Naive B cell (primary cell): Measurements from ENCODE around the gene ZPBP2. TPM values are rescaled to one million over a fixed set of nuclear protein-coding genes. Genes with fewer than 3 reads are reported as not detected.
"Not testable (repeated sequence)": the region's sequence is repeated elsewhere in the genome, so short reads cannot be mapped to it uniquely, and the experiment has no call there.

Experiments
- ATAC-seq, 2 donors: fragments of 150-1000 bp; cut with Tn5 transposase; 2 replicates each; pipeline ENCODE4 v1.10.0; 2021; ENCODE audit warnings: low read depth in 2 of 2, mild to moderate bottlenecking in 2 of 2, moderate library complexity in 2 of 2
- DNase-seq: peaks from one replicate; pipeline ENCODE4 v3.0.0; 2022
- H3K27ac Mint-ChIP-seq, 6 donors: one replicate each; pipeline ENCODE4 v1.8.0; 2020 to 2022; ENCODE audit warnings: mild to moderate bottlenecking in 6 of 6, mixed read lengths in 6 of 6, moderate library complexity in 5 of 6, inconsistent platforms in 2 of 6
- H3K27me3 Mint-ChIP-seq, 3 donors: one replicate each; pipeline ENCODE4 v1.8.0; 2021 to 2022; ENCODE audit warnings: mixed read lengths in 3 of 3, mild to moderate bottlenecking in 1 of 3
- H3K36me3 Mint-ChIP-seq, 2 donors: one replicate each; pipeline ENCODE4 v1.8.0; 2020 to 2022; ENCODE audit warnings: mixed read lengths in 2 of 2, inconsistent platforms in 1 of 2, mild to moderate bottlenecking in 1 of 2
- H3K4me1 Mint-ChIP-seq, 3 donors: one replicate each; pipeline ENCODE4 v1.8.0; 2020 to 2022; ENCODE audit warnings: mixed read lengths in 3 of 3, inconsistent platforms in 1 of 3, mild to moderate bottlenecking in 1 of 3, moderate library complexity in 1 of 3
- H3K4me3 Mint-ChIP-seq, 8 donors: one replicate each; pipeline ENCODE4 v1.8.0; 2020 to 2022; ENCODE audit warnings: mild to moderate bottlenecking in 8 of 8, mixed read lengths in 8 of 8, moderate library complexity in 8 of 8, inconsistent platforms in 2 of 8
- H3K9me3 Mint-ChIP-seq, 7 donors: one replicate each; pipeline ENCODE4 v1.8.0; 2020 to 2022; ENCODE audit warnings: mixed read lengths in 7 of 7, mild to moderate bottlenecking in 5 of 7, inconsistent platforms in 2 of 7, moderate library complexity in 1 of 7
- polyA plus RNA-seq, 6 donors: library from polyadenylated mRNA; unstranded; fragments of 300-500 nt; fragmentation: Illumina TruSeq; gene quantifications; one replicate each; pipeline ENCODE4 v1.2.3, GENCODE V29; 2021; ENCODE audit warnings: low read depth in 6 of 6

The ZPBP2 gene
- polyA plus RNA-seq, 6 donors from 2014 or later: 0.16 to 0.80 (median 0.38) TPM; not detected in 1

GRCh38 chr17:39838057-39838456 is 29.9 kb upstream of the ZPBP2 start:
- Mint-ChIP-seq H3K36me3 (peaks cover 55 to 63% of the 10 kb centered on the region in 2 donors), H3K4me1 (peaks cover 67 to 80% (median 75%) of the 10 kb centered on the region in 3 donors), H3K27me3 (no peaks in the 10 kb centered on the region), H3K27ac (peak overlapping the region in 3 of 6 donors; percentile 26 to 83 (median 78)), H3K9me3 (peaks cover 5 to 25% (median 13%) of the 10 kb centered on the region in 7 donors), H3K4me3 (peak overlapping the region in 1 of 8 donors; percentile 30)
- ATAC-seq: no peak
- no peak for DNase-seq

DNA sequence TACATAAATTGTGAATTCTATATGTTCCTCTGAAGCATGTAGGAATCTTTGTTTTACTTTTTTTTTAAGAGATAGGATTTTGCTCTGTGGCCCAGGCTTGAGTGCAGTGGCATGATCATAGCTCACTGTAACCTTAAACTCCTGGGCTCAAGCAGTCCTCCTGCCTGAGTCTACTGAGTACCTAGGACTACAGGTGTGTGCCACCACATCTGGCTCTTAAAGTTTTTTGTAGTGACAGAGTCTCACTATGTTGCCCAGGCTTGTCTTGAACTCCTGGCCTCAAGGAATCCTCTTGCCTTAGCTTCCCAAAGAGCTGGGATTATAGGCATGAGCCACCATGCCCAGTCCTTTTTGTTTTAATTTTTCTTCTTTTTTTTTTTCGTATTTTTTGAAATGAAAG is 29.2 kb upstream of the ZPBP2 start:
- ATAC-seq (no peak), DNase-seq (no peak)
- H3K27me3 Mint-ChIP-seq: no peaks in the 10 kb centered on the region
- peaks cover 5 to 25% (median 13%) of the 10 kb centered on the region in 7 donors for H3K9me3 Mint-ChIP-seq
- H3K4me1 Mint-ChIP-seq: peaks cover 70 to 85% (median 76%) of the 10 kb centered on the region in 3 donors
- H3K4me3 Mint-ChIP-seq: no peak overlapping the region
- peaks cover 59 to 69% of the 10 kb centered on the region in 2 donors for H3K36me3 Mint-ChIP-seq
- peak overlapping the region in 5 of 6 donors; percentile 61 to 89 (median 83) for H3K27ac Mint-ChIP-seq

- peak overlapping the region in 4 of 8 donors; percentile 1 to 58 (median 25) for H3K4me3 Mint-ChIP-seq
- no peak for ATAC-seq
- H3K27me3 Mint-ChIP-seq: no peaks in the 10 kb centered on the region
- H3K36me3 Mint-ChIP-seq: peaks cover 51 to 63% of the 10 kb centered on the region in 2 donors
- peaks cover 61 to 84% (median 73%) of the 10 kb centered on the region in 3 donors for H3K4me1 Mint-ChIP-seq
- no peak for DNase-seq
- peaks cover 5 to 22% (median 10%) of the 10 kb centered on the region in 7 donors for H3K9me3 Mint-ChIP-seq
- H3K27ac Mint-ChIP-seq: peak overlapping the region in 5 of 6 donors; percentile 67 to 93 (median 87)
Measured at GRCh38 chr17:39841134-39841683, 26.8 kb upstream of the ZPBP2 start.

DNA sequence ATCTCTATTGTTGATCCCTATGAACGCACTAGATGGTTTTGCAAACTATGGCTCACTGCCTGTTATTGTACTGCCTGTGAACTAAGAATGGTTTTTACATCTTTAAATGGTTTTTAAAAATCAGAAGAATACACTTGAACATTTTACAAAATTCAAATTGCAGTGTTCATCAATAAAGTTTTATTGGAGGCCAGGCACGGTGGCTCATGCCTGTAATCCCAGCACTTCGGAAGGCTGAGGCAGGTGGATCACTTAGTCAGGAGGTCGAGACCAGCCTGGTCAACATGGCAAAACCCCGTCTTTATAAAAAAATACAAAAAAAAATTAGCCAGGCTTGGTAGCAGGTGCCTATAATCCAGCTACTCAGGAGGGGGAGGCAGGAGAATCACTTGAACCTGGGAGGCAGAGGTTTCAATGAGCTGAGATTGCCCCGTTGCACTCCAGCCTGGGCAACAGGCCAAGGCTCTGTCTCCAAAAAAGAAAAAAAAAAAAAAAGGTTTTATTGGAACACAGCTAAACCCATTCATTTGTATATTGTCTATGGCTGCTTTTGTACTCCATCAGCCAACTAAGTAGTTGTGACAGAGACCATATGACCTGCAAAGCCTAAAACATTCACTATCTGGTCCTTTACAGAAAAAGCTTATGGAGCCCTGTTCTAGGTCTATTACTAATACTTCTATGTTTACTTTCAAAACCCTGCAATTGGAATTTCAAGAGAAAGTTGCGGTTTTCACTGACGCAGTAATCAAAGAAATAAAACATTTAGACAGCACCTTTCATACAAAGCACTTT is 22.8 kb upstream of the ZPBP2 start:
- no peak for DNase-seq
- peak overlapping the region in 5 of 8 donors; percentile 2 to 45 (median 10) for H3K4me3 Mint-ChIP-seq
- H3K36me3 Mint-ChIP-seq: peaks cover 24 to 45% of the 10 kb centered on the region in 2 donors
- H3K9me3 Mint-ChIP-seq: peaks cover 0 to 4% (median 0%) of the 10 kb centered on the region in 7 donors
- H3K27ac Mint-ChIP-seq: peak overlapping the region in 5 of 6 donors; percentile 58 to 96 (median 87)
- H3K4me1 Mint-ChIP-seq: peaks cover 63 to 92% (median 80%) of the 10 kb centered on the region in 3 donors
- no peak for ATAC-seq
- no peaks in the 10 kb centered on the region for H3K27me3 Mint-ChIP-seq

DNA sequence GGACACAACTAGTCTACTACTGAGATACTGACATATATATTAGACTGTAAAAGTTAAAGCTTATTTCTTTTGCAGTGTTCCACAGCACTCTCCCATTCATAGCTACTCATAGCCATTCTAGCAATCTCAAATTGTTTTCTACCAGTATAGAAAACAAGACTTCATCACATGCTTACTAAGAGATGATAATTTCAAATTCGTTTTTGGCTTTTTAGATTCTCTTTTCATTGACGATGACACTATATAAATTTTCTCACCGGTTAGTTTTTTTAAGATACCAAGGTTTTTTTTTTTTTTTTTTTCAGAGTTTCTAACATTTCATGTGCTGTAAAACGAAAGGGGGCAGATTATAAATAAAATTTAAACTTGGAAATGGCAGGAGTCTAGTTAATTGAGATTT is 21.8 kb upstream of the ZPBP2 start:
- no peak for DNase-seq
- peaks cover 57 to 85% (median 73%) of the 10 kb centered on the region in 3 donors for H3K4me1 Mint-ChIP-seq
- peaks cover 15 to 37% of the 10 kb centered on the region in 2 donors for H3K36me3 Mint-ChIP-seq
- H3K27ac Mint-ChIP-seq: peak overlapping the region; percentile 35 to 93 (median 64)
- H3K9me3 Mint-ChIP-seq: no peaks in the 10 kb centered on the region
- ATAC-seq: no peak
- peak overlapping the region in 1 of 8 donors; percentile 26 for H3K4me3 Mint-ChIP-seq
- no peaks in the 10 kb centered on the region for H3K27me3 Mint-ChIP-seq

GRCh38 chr17:39848600-39848999 is 19.4 kb upstream of the ZPBP2 start:
- H3K36me3 Mint-ChIP-seq: peaks cover 0 to 22% of the 10 kb centered on the region in 2 donors
- H3K27me3 Mint-ChIP-seq: no peaks in the 10 kb centered on the region
- peak overlapping the region; percentile 38 to 92 (median 63) for H3K27ac Mint-ChIP-seq
- DNase-seq (no peak), ATAC-seq (peak; percentile 85 to 86)
- no peaks in the 10 kb centered on the region for H3K9me3 Mint-ChIP-seq
- H3K4me1 Mint-ChIP-seq: peaks cover 54 to 81% (median 75%) of the 10 kb centered on the region in 3 donors
- H3K4me3 Mint-ChIP-seq: peak overlapping the region; percentile 41 to 83 (median 76)

DNA sequence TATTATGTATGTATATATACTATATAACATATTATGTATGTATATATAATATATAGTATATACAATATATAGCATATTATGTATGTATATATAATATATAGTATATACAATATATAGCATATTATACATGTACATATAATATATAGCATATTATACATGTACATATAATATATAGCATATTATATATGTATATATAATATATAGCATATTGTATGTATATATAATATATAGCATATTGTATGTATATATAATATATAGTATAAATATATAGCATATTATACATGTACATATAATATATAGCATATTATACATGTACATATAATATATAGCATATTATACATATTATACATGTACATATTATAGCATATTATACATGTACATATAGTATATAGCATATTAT is 17.8 kb upstream of the ZPBP2 start:
- not testable (repeated sequence) for H3K27ac Mint-ChIP-seq, H3K9me3 Mint-ChIP-seq, ATAC-seq, DNase-seq, H3K27me3 Mint-ChIP-seq, H3K4me3 Mint-ChIP-seq
- Mint-ChIP-seq H3K4me1 (peaks cover 56 to 81% (median 70%) of the 10 kb centered on the region in 3 donors), H3K36me3 (peaks cover 8 to 13% of the 10 kb centered on the region in 2 donors)

DNA sequence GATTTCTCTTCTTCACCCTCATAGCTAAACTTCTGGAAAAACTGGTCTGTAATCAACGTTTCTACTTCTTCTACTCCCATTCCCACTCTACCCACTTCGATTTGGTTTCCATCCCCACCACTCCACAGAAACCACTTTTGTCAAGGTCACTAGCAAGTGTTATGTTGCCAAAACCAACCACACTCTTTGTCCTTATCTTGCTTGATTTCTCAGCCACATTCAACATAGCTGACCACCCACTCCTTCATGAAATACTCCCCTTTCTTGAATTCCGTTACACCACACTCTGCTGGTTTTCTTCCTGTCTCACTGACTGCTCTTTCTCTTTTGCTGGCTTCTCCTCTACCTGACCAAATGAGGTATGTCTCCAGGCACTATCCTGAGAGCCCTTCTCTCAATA is 15.8 kb upstream of the ZPBP2 start:
- no peak for DNase-seq
- H3K27ac Mint-ChIP-seq: peak overlapping the region; percentile 6 to 87 (median 66)
- no peaks in the 10 kb centered on the region for H3K27me3 Mint-ChIP-seq
- no peaks in the 10 kb centered on the region for H3K9me3 Mint-ChIP-seq
- peak overlapping the region in 7 of 8 donors; percentile 0 to 73 (median 53) for H3K4me3 Mint-ChIP-seq
- H3K36me3 Mint-ChIP-seq: peaks cover 8 to 13% of the 10 kb centered on the region in 2 donors
- H3K4me1 Mint-ChIP-seq: peaks cover 57 to 71% (median 65%) of the 10 kb centered on the region in 3 donors
- ATAC-seq: no peak

GRCh38 chr17:39854909-39855308 is 13.1 kb upstream of the ZPBP2 start:
- peaks cover 45 to 69% (median 45%) of the 10 kb centered on the region in 3 donors for H3K4me1 Mint-ChIP-seq
- H3K27ac Mint-ChIP-seq: peak overlapping the region; percentile 14 to 80 (median 68)
- ATAC-seq (no peak), DNase-seq (no peak)
- no peaks in the 10 kb centered on the region for H3K9me3 Mint-ChIP-seq
- H3K36me3 Mint-ChIP-seq: peaks cover 8% of the 10 kb centered on the region in 2 donors
- H3K27me3 Mint-ChIP-seq: no peaks in the 10 kb centered on the region
- peak overlapping the region in 6 of 8 donors; percentile 5 to 50 (median 30) for H3K4me3 Mint-ChIP-seq

GRCh38 chr17:39855911-39856649 is 11.9 kb upstream of the ZPBP2 start:
- peak overlapping the region in 3 of 6 donors; percentile 2 to 47 (median 30) for H3K27ac Mint-ChIP-seq
- DNase-seq, H3K36me3 Mint-ChIP-seq, H3K9me3 Mint-ChIP-seq, H3K27me3 Mint-ChIP-seq, ATAC-seq: not testable (repeated sequence)
- peak overlapping the region in 2 of 8 donors; percentile 9 to 16 for H3K4me3 Mint-ChIP-seq
- peaks cover 46 to 76% (median 48%) of the 10 kb centered on the region in 3 donors for H3K4me1 Mint-ChIP-seq

- H3K27ac Mint-ChIP-seq: peak overlapping the region; percentile 88 to 98 (median 94)
- no peak for DNase-seq
- peaks cover 34 to 47% (median 38%) of the 10 kb centered on the region in 3 donors for H3K4me1 Mint-ChIP-seq
Measured at GRCh38 chr17:39861235-39861634, 6.8 kb upstream of the ZPBP2 start.

GRCh38 chr17:39863244-39863917 is 4.6 kb upstream of the ZPBP2 start:
- no peaks in the 10 kb centered on the region for H3K27me3 Mint-ChIP-seq
- H3K4me3 Mint-ChIP-seq: peak overlapping the region; percentile 95 to 99 (median 97)
- peaks cover 44 to 51% (median 45%) of the 10 kb centered on the region in 3 donors for H3K4me1 Mint-ChIP-seq
- ATAC-seq (peak; percentile 1 to 2), DNase-seq (no peak)
- H3K9me3 Mint-ChIP-seq: peaks cover 0 to 4% (median 0%) of the 10 kb centered on the region in 7 donors
- H3K36me3 Mint-ChIP-seq: peaks cover 11 to 14% of the 10 kb centered on the region in 2 donors
- H3K27ac Mint-ChIP-seq: peak overlapping the region; percentile 88 to 99 (median 96)

More at GRCh38 chr17:39861235-39861634, 6.8 kb upstream of the ZPBP2 start:
- Mint-ChIP-seq H3K4me3 (peak overlapping the region; percentile 88 to 99 (median 97)), H3K9me3 (no peaks in the 10 kb centered on the region), H3K27me3 (no peaks in the 10 kb centered on the region), H3K36me3 (peaks cover 11 to 14% of the 10 kb centered on the region in 2 donors)
- no peak for ATAC-seq
